CD8-positive, alpha-beta memory T cell (primary cell): ENCODE data around the gene ABHD6. TPM values are rescaled to one million over a fixed set of nuclear protein-coding genes. Genes with fewer than 3 reads are reported as not detected.
"Not testable (repeated sequence)": the region's sequence is repeated elsewhere in the genome, so short reads cannot be mapped to it uniquely, and the experiment has no call there.

Experiments used
- CTCF ChIA-PET: fragments of 350-600 bp; sonication (Branson Sonifier 250); formaldehyde crosslinking; loops from one replicate; lab custom pipeline; 2021; ENCODE audit warnings: antibody characterized with exemption; lab: Charles Lee
- POLR2A ChIA-PET: fragments of 350-600 bp; sonication (Branson Sonifier 250); formaldehyde crosslinking; loops from one replicate; lab custom pipeline; 2021; ENCODE audit warnings: antibody characterized with exemption; lab: Charles Lee
- DNase-seq, 5 donors: peaks; one replicate each; pipeline versions ENCODE4 v3.0.0 to v3.0.0-alpha.2; 2020 to 2022; ENCODE audit warnings: mixed read lengths in 1 of 5
- H3K27ac ChIP-seq: one replicate; pipeline ENCODE4 v1.7.0; 2013; ENCODE audit warnings: low read depth, mild to moderate bottlenecking, low read length, moderate library complexity
- H3K27me3 ChIP-seq: 2 replicates; pipeline ENCODE4 v1.7.0; 2013; ENCODE audit warnings: low read length, mild to moderate bottlenecking; ENCODE audit not compliant: insufficient read depth, poor library complexity, severe bottlenecking
- H3K36me3 ChIP-seq: 2 replicates; pipeline ENCODE4 v1.7.0; 2013; ENCODE audit warnings: mild to moderate bottlenecking, low read length, moderate library complexity; ENCODE audit not compliant: insufficient read depth
- H3K4me1 ChIP-seq: 2 replicates; pipeline ENCODE4 v1.7.0; 2013; ENCODE audit warnings: mild to moderate bottlenecking, low read length, moderate library complexity; ENCODE audit not compliant: insufficient read depth
- H3K4me3 ChIP-seq: 2 replicates; pipeline ENCODE4 v1.7.0; 2013; ENCODE audit warnings: mild to moderate bottlenecking, low read length
- H3K9me3 ChIP-seq: 2 replicates; pipeline ENCODE4 v1.7.0; 2013; ENCODE audit warnings: mild to moderate bottlenecking, low read length
- H3K27ac Mint-ChIP-seq, 8 donors: one replicate each; pipeline ENCODE4 v1.8.0; 2020 to 2021; ENCODE audit warnings: mixed read lengths in 8 of 8, mild to moderate bottlenecking in 6 of 8, inconsistent platforms in 3 of 8, moderate library complexity in 3 of 8
- H3K27me3 Mint-ChIP-seq, 2 donors: one replicate each; pipeline ENCODE4 v1.8.0; 2020 to 2021; ENCODE audit warnings: mixed read lengths in 2 of 2, mild to moderate bottlenecking in 1 of 2, moderate library complexity in 1 of 2
- H3K36me3 Mint-ChIP-seq, 3 donors: one replicate each; pipeline ENCODE4 v1.8.0; 2020 to 2021; ENCODE audit warnings: mixed read lengths in 3 of 3, inconsistent platforms in 1 of 3, mild to moderate bottlenecking in 1 of 3
- H3K4me1 Mint-ChIP-seq, 3 donors: one replicate each; pipeline ENCODE4 v1.8.0; 2020 to 2021; ENCODE audit warnings: mixed read lengths in 3 of 3, inconsistent platforms in 1 of 3, mild to moderate bottlenecking in 1 of 3
- H3K4me3 Mint-ChIP-seq, 7 donors: one replicate each; pipeline ENCODE4 v1.8.0; 2020 to 2021; ENCODE audit warnings: mixed read lengths in 7 of 7, mild to moderate bottlenecking in 6 of 7, moderate library complexity in 4 of 7, inconsistent platforms in 2 of 7
- H3K9me3 Mint-ChIP-seq, 5 donors: one replicate each; pipeline ENCODE4 v1.8.0; 2020 to 2022; ENCODE audit warnings: mixed read lengths in 5 of 5, mild to moderate bottlenecking in 3 of 5, moderate library complexity in 2 of 5, inconsistent platforms in 1 of 5
- polyA plus RNA-seq: library from polyadenylated mRNA; unstranded; fragments of 300-500 nt; fragmentation: Illumina TruSeq; gene quantifications from one replicate; pipeline ENCODE4 v1.2.3, GENCODE V29; 2021
- total RNA-seq, 2 experiments: library from RNA; stranded (reverse); gene quantifications; one replicate each; pipeline ENCODE4 v1.2.3, GENCODE V29; 2021

ABHD6 gene
- total and polyA plus RNA-seq, 3 experiments from 2014 or later, result 6.6 to 10.6 (median 7.1) TPM

DNA sequence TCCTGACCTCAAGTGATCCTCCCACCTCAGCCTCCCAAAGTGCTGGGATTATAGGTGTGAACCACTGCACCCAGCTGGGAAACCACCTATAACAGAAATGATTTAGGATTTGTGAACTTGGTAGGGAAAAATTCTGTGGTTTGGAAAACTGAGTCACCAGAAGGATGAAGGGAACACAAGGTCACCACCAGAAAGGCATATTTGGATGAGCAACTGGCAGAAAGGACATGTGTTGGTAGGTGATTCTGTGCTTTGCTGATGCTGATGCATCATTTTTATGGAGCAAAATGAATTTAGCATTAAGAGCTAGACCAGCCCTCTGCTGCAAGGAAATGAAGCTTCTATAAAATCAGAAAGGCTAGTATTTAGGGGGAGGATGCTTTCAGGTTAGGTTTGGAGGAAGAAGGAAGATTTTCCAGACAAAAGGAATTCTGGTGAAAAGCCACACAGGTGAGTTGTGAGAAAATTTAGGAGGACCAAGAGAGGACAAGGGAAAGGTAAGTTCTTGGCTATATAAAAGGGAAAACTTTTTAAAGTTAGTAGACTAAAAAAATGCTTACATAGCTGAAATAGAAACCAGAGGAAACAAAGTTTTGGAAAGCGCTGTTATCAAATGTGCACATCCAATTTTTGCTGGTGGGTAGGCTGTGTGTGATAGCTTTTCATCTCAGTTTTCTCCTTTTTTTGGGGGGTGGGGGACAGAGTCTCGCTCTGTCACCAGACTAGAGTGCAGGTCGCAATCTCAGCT is 98.7 kb downstream of the ABHD6 start:
- no peaks in the 10 kb centered on the region for H3K27me3 Mint-ChIP-seq

GRCh38 chr3:58337190-58337589 is 99.6 kb downstream of the ABHD6 start:
- ChIA-PET POLR2A (no interaction called here), CTCF (interaction anchor here (0.7 to 2.0 kb wide), 3 partner anchors 23 to 154 kb away, joined by 3 to 5 read pairs (median 4); partner anchors contain the start of genes HTD2 and RPP14)
- Mint-ChIP-seq H3K27me3 (no peaks in the 10 kb centered on the region), H3K4me1 (peaks cover 35 to 51% (median 42%) of the 10 kb centered on the region in 3 donors), H3K36me3 (peaks cover 0 to 21% (median 6%) of the 10 kb centered on the region in 3 donors), H3K9me3 (no peaks in the 10 kb centered on the region), H3K4me3 (no peak overlapping the region), H3K27ac (no peak overlapping the region)
- no peak for DNase-seq
- no peaks in the 10 kb centered on the region for H3K36me3 ChIP-seq
- H3K4me1 ChIP-seq, result peaks cover 11% of the 10 kb centered on the region
- H3K27me3 ChIP-seq, result no peaks in the 10 kb centered on the region
- H3K27ac ChIP-seq, result no peak overlapping the region
- no peak overlapping the region for H3K4me3 ChIP-seq
- H3K9me3 ChIP-seq, result no peaks in the 10 kb centered on the region

More for the DNA sequence above, 98.7 kb downstream of the ABHD6 start:
- Mint-ChIP-seq H3K36me3 (peaks cover 0 to 17% (median 6%) of the 10 kb centered on the region in 3 donors), H3K4me3 (no peak overlapping the region), H3K9me3 (no peaks in the 10 kb centered on the region), H3K27ac (no peak overlapping the region), H3K4me1 (peaks cover 38 to 54% (median 46%) of the 10 kb centered on the region in 3 donors)
- Histone ChIP-seq H3K27ac (no peak overlapping the region), H3K27me3 (no peaks in the 10 kb centered on the region), H3K36me3 (no peaks in the 10 kb centered on the region), H3K4me3 (no peak overlapping the region), H3K9me3 (no peaks in the 10 kb centered on the region), H3K4me1 (peaks cover 16% of the 10 kb centered on the region)
- no peak for DNase-seq
- ChIA-PET POLR2A (no interaction called here), CTCF (interaction anchor here (0.7 to 1.7 kb wide), 3 partner anchors 29 to 155 kb away, joined by 3 to 5 read pairs (median 4); partner anchors contain the start of genes HTD2, KCTD6 and RPP14)

GRCh38 chr3:58339146-58339545 is 101.6 kb downstream of the ABHD6 start:
- Mint-ChIP-seq H3K4me1 (peaks cover 31 to 51% (median 38%) of the 10 kb centered on the region in 3 donors), H3K36me3 (peaks cover 0 to 28% (median 14%) of the 10 kb centered on the region in 3 donors), H3K27ac (peak overlapping the region in 2 of 8 donors; percentile 47 to 69)
- not testable (repeated sequence) for H3K4me3 ChIP-seq, H3K27me3 Mint-ChIP-seq, DNase-seq, H3K4me1 ChIP-seq, H3K36me3 ChIP-seq, H3K27ac ChIP-seq, H3K27me3 ChIP-seq, H3K4me3 Mint-ChIP-seq, H3K9me3 Mint-ChIP-seq, H3K9me3 ChIP-seq
- ChIA-PET POLR2A (interaction anchor here (0.6 kb wide), 1 partner anchor 164 kb away, joined by 3 read pairs; no protein-coding TSS in a partner anchor), CTCF (interaction anchor here (0.9 to 2.0 kb wide), 2 partner anchors 11 to 33 kb away, joined by 4 to 5 read pairs; partner anchors contain the start of genes HTD2 and RPP14)

DNA sequence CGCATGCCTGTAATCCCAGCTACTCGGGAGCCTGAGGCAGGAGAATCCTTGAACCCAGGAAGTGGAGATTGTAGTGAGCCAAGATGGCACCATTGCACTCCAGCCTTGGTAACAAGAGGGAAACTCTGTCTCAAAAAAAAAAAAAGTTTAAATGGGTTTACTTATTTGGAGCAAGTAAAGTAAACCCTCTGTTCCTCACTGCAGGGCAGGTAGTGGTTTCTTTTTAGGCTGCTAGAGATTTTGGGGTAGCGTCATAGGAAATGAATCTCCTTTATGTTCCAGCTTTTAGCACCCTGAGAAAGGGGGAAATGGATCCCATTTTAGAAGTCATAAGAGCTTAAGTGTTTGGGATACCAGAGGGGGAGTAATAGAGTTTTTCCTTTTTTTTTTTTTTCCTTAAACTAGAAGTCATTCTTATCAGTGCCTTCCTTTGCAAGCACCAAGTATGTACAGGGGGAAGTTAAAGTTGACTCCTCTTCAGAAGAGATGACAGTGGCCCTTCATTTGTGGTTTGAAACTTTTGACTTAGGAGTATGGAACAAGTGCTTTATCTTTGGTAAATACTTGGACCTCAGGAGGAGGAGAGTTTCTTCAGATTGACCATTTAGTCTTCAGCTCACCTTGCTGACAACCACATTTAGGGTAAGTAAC is 103.1 kb downstream of the ABHD6 start:
- H3K27me3 Mint-ChIP-seq, result no peaks in the 10 kb centered on the region
- no peaks in the 10 kb centered on the region for H3K4me1 ChIP-seq
- H3K9me3 Mint-ChIP-seq, result no peaks in the 10 kb centered on the region
- ChIA-PET POLR2A (no interaction called here), CTCF (no interaction called here)
- DNase-seq, result no peak
- H3K36me3 ChIP-seq, result no peaks in the 10 kb centered on the region
- H3K9me3 ChIP-seq, result no peaks in the 10 kb centered on the region
- H3K4me3 ChIP-seq, result no peak overlapping the region
- no peak overlapping the region for H3K27ac ChIP-seq
- peaks cover 0 to 32% (median 14%) of the 10 kb centered on the region in 3 donors for H3K36me3 Mint-ChIP-seq
- H3K27ac Mint-ChIP-seq, result peak overlapping the region in 1 of 8 donors; percentile 43
- peaks cover 20 to 40% (median 26%) of the 10 kb centered on the region in 3 donors for H3K4me1 Mint-ChIP-seq
- H3K4me3 Mint-ChIP-seq, result no peak overlapping the region
- no peaks in the 10 kb centered on the region for H3K27me3 ChIP-seq

DNA sequence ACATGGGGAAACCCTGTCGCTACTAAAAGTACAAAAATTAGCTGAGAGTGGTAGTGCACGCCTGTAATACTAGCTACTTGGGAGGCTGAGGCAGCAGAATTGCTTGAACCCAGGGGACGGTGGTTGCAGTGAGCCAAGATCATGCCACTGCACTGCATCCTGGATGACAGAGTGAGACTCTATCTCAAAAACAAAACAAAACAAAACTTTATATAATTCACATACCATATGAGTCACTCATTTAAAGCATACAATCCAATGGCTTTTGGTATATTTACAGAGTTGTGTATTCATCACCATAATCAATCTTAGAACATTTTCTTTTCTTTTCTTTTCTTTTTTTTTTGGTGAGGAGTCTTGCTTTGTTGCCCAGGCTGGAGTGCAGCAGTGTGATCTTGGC is 103.8 kb downstream of the ABHD6 start:
- H3K27ac Mint-ChIP-seq, result no peak overlapping the region
- POLR2A ChIA-PET, result no interaction called here

DNA sequence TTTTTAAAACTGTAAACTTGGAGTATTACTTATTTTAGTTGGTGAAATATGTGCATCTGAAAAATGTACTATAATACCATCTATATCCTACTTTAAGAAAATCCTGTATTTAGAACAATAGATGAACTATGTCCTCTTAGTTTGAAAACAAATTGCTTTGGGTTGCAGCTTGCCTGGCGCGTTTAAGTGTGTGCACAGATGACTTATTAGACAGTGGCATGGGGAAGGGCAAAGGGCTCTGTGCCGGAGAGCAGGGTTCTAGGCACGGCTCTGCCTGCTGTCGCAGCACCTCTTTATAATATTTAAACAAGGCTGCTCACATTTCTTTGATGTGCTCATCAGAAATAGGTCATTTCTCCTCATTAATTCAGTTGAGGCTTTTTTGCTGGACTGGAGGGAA is 105.1 kb downstream of the ABHD6 start:
- Mint-ChIP-seq H3K27ac (no peak overlapping the region), H3K27me3 (no peaks in the 10 kb centered on the region), H3K36me3 (peaks cover 0 to 33% (median 19%) of the 10 kb centered on the region in 3 donors), H3K4me3 (no peak overlapping the region), H3K9me3 (no peaks in the 10 kb centered on the region), H3K4me1 (peaks cover 22 to 38% (median 23%) of the 10 kb centered on the region in 3 donors)
- no peaks in the 10 kb centered on the region for H3K27me3 ChIP-seq
- no peaks in the 10 kb centered on the region for H3K4me1 ChIP-seq
- H3K4me3 ChIP-seq, result no peak overlapping the region
- no peaks in the 10 kb centered on the region for H3K36me3 ChIP-seq
- H3K27ac ChIP-seq, result no peak overlapping the region
- ChIA-PET CTCF (no interaction called here), POLR2A (no interaction called here)
- DNase-seq, result no peak
- H3K9me3 ChIP-seq, result no peaks in the 10 kb centered on the region

More for the DNA sequence above, 103.8 kb downstream of the ABHD6 start:
- Mint-ChIP-seq H3K27me3 (no peaks in the 10 kb centered on the region), H3K36me3 (peaks cover 0 to 32% (median 19%) of the 10 kb centered on the region in 3 donors), H3K4me3 (no peak overlapping the region), H3K4me1 (peaks cover 20 to 39% (median 26%) of the 10 kb centered on the region in 3 donors), H3K9me3 (no peaks in the 10 kb centered on the region)
- DNase-seq, result no peak
- CTCF ChIA-PET, result no interaction called here
- Histone ChIP-seq H3K27me3 (no peaks in the 10 kb centered on the region), H3K27ac (no peak overlapping the region), H3K36me3 (no peaks in the 10 kb centered on the region), H3K9me3 (no peaks in the 10 kb centered on the region), H3K4me3 (no peak overlapping the region), H3K4me1 (no peaks in the 10 kb centered on the region)
